A549 (cell line): ENCODE results near the gene IPO13.

Experiments
- CEBPB ChIP-seq, 2 experiments: fragments of >200 bp in 1 of 2; sonication (Bioruptor Twin) in 1 of 2; formaldehyde crosslinking in 1 of 2; IDR thresholded peaks; 2 replicates each; pipeline ENCODE4 v1.6.1; 2012 to 2016
- JUN ChIP-seq, 2 experiments: fragments of >200 bp; sonication (Bioruptor Twin); formaldehyde crosslinking; IDR thresholded peaks; 2 replicates in 1 of 2; 3 replicates in 1 of 2; pipeline ENCODE4 v1.6.1; 2016 to 2017
- MYC ChIP-seq: IDR thresholded peaks from 2 replicates; pipeline ENCODE4 v1.6.1; 2012; ENCODE audit warnings: mild to moderate bottlenecking, inconsistent platforms, low read length, improper control_type of control experiment, borderline replicate concordance
- ZFP36 ChIP-seq: fragments of 450-650 bp; IDR thresholded peaks from 2 replicates; pipeline ENCODE4 v1.6.1; 2014; ENCODE audit warnings: borderline replicate concordance; ENCODE audit not compliant: partially characterized antibody
- ZSCAN20 ChIP-seq: fragments of 250-450 bp; sonication (Bioruptor Pico); IDR thresholded peaks from 2 replicates; pipeline ENCODE4 v1.8.0; 2022; ENCODE audit warnings: mild to moderate bottlenecking, moderate library complexity
- TF ChIP-seq, protein P1 (sequence below): fragments of >200 bp; sonication (Bioruptor Twin); formaldehyde crosslinking; IDR thresholded peaks from 3 replicates; pipeline ENCODE4 v1.5.1; 2016
- TF ChIP-seq, protein P2 (sequence below): IDR thresholded peaks from 2 replicates; pipeline ENCODE4 v1.6.1; 2012

DNA sequence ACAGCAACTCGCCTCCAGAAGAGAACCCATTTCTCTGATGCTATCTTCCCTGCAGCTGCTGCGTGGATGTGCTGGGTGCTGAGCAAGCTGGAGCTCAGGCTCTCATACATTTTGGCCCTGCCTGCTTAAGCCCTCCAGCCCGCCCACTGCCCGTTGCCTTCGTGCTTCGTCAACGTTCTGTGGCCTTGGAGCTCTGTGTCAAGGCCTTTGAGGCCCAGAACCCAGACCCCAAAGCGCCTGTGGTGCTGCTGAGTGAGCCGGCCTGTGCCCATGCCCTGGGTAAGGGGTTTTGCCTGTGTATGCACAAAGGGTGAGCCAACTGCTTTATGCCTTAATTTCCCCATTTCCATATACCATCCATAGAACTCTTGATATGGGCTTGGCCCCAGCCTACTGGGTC, 24.2 kb downstream of the IPO13 start:
- TF ChIP-seq ZSCAN20 (CRISPR knock-in tag) = no peak
- TF ChIP-seq, protein P1, sequence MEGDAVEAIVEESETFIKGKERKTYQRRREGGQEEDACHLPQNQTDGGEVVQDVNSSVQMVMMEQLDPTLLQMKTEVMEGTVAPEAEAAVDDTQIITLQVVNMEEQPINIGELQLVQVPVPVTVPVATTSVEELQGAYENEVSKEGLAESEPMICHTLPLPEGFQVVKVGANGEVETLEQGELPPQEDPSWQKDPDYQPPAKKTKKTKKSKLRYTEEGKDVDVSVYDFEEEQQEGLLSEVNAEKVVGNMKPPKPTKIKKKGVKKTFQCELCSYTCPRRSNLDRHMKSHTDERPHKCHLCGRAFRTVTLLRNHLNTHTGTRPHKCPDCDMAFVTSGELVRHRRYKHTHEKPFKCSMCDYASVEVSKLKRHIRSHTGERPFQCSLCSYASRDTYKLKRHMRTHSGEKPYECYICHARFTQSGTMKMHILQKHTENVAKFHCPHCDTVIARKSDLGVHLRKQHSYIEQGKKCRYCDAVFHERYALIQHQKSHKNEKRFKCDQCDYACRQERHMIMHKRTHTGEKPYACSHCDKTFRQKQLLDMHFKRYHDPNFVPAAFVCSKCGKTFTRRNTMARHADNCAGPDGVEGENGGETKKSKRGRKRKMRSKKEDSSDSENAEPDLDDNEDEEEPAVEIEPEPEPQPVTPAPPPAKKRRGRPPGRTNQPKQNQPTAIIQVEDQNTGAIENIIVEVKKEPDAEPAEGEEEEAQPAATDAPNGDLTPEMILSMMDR = no peak
- TF ChIP-seq ZFP36 = no peak
- TF ChIP-seq, protein P2, sequence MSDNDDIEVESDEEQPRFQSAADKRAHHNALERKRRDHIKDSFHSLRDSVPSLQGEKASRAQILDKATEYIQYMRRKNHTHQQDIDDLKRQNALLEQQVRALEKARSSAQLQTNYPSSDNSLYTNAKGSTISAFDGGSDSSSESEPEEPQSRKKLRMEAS = no peak
- TF ChIP-seq MYC = no peak
- TF ChIP-seq JUN (IDR thresholded peaks at IDR 0.05) = no peak
- no peak for TF ChIP-seq CEBPB (IDR thresholded peaks at IDR 0.05)
